ENCODE results near the gene CEP295NL.

Gene CEP295NL

DNA sequence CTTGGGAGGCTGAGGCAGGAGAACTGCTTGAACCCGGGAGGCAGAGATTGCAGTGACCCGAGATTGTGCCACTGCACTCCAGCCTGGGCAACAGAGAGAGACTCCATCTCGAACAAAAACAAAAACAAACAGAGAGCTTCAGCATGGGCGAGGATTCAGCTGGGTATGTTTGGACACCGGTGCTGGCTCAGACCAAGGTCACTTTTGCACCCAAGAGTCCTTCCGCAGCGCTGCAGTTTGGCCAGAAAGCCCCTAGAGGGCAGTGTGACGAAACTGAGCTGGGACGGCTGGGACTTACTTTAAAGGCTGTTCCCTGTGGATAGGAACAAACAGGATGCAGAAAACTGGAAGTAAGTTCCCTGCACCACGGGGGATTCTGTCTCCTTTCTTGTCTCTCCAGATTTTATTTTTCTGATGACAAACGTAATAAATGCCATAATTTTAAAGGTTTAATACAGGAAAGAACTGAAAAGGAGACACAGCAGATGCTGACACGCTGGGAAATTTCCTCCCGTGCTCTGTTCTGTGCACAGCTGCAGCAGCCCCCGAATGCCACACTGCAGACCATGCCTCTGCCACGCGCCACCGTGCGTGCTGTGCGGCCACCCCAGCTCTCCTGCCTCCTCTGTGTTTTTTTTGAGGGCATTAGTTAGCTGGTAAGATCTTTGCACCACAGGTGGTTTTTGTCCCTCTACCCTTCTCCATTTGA is 37.2 kb downstream of the CEP295NL start:
- DNase-seq (ENCODE audit: insufficient read length) = no peak
- no peak for FAIRE-seq
- no peak for TF ChIP-seq TAF1 (IDR thresholded peaks at IDR 0.05; ENCODE audit: borderline replicate concordance, low read depth, low read length)
- no peak for TF ChIP-seq POLR2AphosphoS5 (IDR thresholded peaks at IDR 0.05; ENCODE audit: low read depth, low read length)
- no peak for TF ChIP-seq POLR2A (IDR thresholded peaks at IDR 0.05; ENCODE audit: low read depth, low read length)

DNA sequence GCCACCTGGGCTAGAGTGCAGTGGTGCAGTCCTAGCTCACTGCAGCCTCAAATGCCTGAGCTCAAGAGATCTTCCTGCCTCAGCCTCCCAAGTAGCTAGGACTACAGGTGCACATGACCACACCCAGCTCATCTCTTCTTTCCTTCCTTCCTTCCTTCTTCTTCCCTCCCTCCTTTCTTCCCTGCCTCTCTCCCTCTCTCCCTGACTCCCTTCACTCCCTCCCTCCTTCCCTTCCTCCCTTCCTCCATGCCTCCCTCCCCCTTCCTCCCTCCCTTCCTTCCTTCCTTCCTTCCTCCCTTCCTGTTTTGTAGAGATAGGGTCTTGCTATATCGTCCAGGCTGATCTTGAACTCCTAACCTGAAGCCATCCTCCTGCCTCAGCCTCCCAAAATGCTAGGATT is 38.9 kb downstream of the CEP295NL start:
- TF ChIP-seq TAF1 (IDR thresholded peaks at IDR 0.05; ENCODE audit: borderline replicate concordance, low read depth, low read length) (no peak), POLR2AphosphoS5 (IDR thresholded peaks at IDR 0.05; ENCODE audit: low read depth, low read length) (no peak), POLR2A (IDR thresholded peaks at IDR 0.05; ENCODE audit: low read depth, low read length) (no peak)
- FAIRE-seq (no peak), DNase-seq (ENCODE audit: insufficient read length) (no peak)

DNA sequence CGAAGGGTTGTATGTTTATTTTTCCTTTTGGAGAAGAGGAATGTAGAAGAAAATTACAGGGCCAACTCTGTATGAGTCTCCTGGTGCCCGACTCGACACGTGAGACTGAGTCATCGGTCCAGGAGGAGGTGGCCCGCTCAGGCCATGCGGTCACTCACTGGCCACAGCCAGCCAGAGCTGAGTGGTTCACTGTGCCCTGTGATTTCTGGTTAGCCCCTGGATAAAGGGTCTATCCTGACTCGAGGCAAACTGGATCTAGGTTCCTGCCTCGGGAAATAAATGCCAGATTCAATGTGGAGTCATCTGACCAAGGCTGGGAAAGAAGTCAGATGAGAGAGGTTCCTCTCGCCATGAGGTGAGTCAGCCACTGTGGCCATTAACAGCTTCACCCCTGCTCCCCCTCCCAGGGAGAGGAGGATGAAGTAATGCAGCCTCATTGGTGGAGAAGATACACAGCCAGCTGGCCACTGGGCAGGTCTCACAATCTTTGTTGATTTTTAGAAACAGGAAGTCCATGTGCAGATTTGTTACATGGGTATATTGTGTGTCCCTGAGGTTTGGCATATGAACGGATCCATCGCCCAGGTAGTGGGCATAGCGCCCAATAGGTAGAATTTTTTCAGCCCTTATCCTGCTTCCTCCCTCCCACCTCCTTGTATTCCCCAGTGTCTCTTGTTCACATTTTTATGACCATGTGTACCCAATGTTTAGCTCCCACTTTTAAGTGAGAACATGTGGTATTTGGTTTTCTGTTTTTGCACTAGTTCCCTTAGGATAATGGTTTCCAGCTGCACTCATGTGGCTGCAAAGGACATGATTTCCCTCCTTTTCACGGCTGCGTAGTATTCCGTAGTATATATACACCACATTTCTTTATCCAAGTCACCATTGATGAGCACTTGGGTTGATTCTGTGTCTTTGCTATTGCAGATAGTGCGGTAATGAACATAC is 40.7 kb downstream of the CEP295NL start:
- no peak for TF ChIP-seq POLR2AphosphoS5 (IDR thresholded peaks at IDR 0.05; ENCODE audit: low read depth, low read length)
- no peak for TF ChIP-seq TAF1 (IDR thresholded peaks at IDR 0.05; ENCODE audit: borderline replicate concordance, low read depth, low read length)
- no peak for DNase-seq (ENCODE audit: insufficient read length)
- FAIRE-seq = no peak

DNA sequence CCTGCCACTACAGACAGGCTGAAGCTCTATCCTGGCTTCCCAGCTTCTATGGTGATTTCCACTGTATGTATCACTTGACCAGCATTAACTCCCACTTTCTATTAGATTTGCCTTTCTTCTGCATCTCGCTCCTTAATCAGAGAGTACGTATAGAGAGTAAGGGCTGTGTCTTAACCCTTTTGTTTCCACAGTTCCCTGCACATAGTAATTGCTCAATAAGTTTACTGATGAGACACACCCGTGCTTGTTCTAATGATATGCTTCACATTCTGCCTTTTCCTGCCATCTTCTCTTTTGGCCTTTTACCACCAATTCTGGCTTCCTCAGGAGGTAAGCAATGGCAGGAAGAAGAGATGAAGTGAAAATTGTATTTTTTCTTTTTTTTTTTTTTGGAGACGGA is 41.8 kb downstream of the CEP295NL start:
- FAIRE-seq (no peak), DNase-seq (ENCODE audit: insufficient read length) (no peak)
- TF ChIP-seq POLR2AphosphoS5 (IDR thresholded peaks at IDR 0.05; ENCODE audit: low read depth, low read length) = no peak
- TF ChIP-seq TAF1 (IDR thresholded peaks at IDR 0.05; ENCODE audit: borderline replicate concordance, low read depth, low read length) = no peak
- TF ChIP-seq POLR2A (IDR thresholded peaks at IDR 0.05; ENCODE audit: low read depth, low read length) = no peak

DNA sequence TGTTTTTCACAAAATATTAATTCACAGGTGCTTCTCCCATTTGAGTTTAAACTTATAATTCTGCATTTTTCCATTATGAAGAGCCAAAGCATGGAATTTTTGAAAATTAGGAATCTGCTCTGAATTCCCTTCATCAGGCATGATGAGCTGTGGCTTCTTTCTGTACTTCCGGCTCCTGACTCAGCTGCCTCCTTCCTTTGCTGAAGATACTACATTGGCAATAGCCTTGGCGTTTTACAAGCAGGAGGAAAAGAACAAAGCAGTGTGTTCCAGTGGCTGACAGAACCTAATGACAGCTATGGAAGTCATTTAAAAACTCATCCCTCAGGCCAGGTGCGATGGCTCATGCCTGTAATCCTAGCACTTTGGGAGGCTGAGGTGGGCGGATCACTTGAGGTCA is 44.0 kb downstream of the CEP295NL start:
- no peak for FAIRE-seq
- TF ChIP-seq POLR2A (IDR thresholded peaks at IDR 0.05; ENCODE audit: low read depth, low read length) (no peak), TAF1 (IDR thresholded peaks at IDR 0.05; ENCODE audit: borderline replicate concordance, low read depth, low read length) (no peak), POLR2AphosphoS5 (IDR thresholded peaks at IDR 0.05; ENCODE audit: low read depth, low read length) (no peak)

DNA sequence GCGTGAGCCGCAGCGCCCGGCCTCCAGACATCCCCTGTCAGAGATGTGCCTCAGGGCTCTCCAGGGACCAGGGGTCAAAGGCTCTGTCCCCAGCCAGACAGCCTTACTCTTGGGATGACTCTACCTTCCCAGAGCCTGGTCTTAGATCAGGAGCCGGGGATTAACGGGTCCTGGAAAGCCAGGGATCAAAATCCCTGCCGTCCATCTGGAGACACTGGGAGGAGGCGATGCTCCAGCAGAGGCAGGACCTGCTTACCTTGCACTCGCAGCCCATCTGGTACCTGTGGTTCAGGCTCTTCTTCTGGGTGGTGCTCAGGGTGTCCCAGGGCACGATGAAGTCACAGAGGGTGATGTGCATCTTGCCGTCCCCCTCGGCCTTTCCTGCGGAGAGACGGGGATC is 45.7 kb downstream of the CEP295NL start:
- TF ChIP-seq TAF1 (IDR thresholded peaks at IDR 0.05; ENCODE audit: borderline replicate concordance, low read depth, low read length) (no peak), POLR2AphosphoS5 (IDR thresholded peaks at IDR 0.05; ENCODE audit: low read depth, low read length) (no peak), POLR2A (IDR thresholded peaks at IDR 0.05; ENCODE audit: low read depth, low read length) (no peak)
- no peak for FAIRE-seq
- DNase-seq (ENCODE audit: insufficient read length) = no peak

More for the DNA sequence above, 44.0 kb downstream of the CEP295NL start:
- no peak for DNase-seq (ENCODE audit: insufficient read length)

DNA sequence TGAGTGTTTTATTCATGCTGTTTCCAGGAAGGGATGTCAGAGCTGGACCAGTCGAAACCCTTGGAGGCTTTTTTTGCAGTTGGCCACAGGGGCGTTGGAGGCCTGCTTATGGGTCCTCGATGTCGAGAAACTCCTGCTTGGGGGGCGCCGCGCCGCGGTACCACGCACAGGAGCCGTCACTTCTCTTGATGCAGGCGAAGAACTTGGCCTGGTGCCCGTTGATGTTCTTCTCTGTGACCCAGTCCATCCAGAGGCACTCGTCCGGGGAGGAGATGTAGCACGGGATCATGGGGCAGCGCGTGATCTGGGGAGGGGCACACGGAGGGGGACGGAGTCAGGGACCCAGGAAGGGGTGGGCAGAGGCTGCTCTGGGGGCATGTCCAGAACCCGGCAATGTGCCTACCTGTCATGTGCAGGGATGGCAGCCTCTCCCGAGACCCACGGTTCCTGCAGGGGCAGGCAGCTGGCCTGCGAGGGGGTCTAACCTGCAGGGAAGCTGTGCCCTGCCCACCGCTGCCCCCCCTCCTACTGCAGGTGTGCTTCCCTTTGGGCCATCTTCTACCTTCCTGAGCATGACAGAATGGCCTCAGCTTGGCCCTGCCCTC is 47.3 kb downstream of the CEP295NL start:
- no peak for TF ChIP-seq POLR2AphosphoS5 (IDR thresholded peaks at IDR 0.05; ENCODE audit: low read depth, low read length)
- TF ChIP-seq POLR2A (IDR thresholded peaks at IDR 0.05; ENCODE audit: low read depth, low read length) = no peak
- no peak for TF ChIP-seq TAF1 (IDR thresholded peaks at IDR 0.05; ENCODE audit: borderline replicate concordance, low read depth, low read length)
- FAIRE-seq (no peak), DNase-seq (ENCODE audit: insufficient read length) (no peak)

DNA sequence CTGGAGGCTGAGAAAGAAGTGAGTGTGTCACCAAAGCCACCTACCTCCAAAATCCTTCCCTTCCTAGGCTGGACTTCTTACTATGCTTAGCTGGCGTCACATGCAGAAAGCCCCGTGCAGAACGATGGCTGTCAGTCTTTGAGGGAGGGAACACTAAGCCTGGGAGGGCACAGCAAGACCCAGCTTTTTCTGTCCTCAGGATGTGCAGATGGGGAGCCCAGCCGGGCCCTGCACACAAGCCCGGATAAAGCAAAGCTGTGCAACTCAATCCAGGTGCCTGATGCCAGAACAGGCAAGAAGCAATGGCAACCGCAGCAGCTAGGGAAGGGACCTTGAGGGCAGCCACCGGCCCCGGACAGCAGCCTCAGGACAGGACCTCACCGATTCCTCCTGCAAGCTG is 48.5 kb downstream of the CEP295NL start:
- TF ChIP-seq TAF1 (IDR thresholded peaks at IDR 0.05; ENCODE audit: borderline replicate concordance, low read depth, low read length) = no peak
- TF ChIP-seq POLR2AphosphoS5 (IDR thresholded peaks at IDR 0.05; ENCODE audit: low read depth, low read length) = no peak
- no peak for TF ChIP-seq POLR2A (IDR thresholded peaks at IDR 0.05; ENCODE audit: low read depth, low read length)
- FAIRE-seq (no peak), DNase-seq (ENCODE audit: insufficient read length) (no peak)

DNA sequence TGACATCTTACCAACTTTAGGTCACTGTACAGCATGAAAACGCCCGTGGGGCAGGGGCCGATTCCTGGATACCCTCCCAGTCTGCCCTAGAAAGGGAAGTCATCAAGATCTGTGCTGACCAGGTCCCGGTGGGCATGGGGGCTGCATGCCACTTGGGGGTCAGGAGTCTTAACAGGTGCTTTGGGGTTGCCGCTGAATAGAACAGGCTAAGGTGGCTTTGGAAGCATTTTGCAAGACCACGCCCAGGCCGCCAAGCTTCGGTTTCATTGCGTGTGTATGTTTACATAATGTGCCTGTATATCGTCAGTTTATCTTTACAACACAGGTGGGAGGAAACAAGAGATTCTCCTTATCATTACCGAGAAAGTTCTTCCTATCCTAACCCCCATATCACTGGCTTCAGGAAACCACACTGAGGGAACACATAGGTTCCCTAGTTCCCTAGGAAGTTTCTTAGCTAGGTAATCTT is 49.0 kb downstream of the CEP295NL start:
- FAIRE-seq = no peak
- DNase-seq (ENCODE audit: insufficient read length) = no peak
- TF ChIP-seq POLR2AphosphoS5 (IDR thresholded peaks at IDR 0.05; ENCODE audit: low read depth, low read length) (no peak), TAF1 (IDR thresholded peaks at IDR 0.05; ENCODE audit: borderline replicate concordance, low read depth, low read length) (no peak), POLR2A (IDR thresholded peaks at IDR 0.05; ENCODE audit: low read depth, low read length) (no peak)

DNA sequence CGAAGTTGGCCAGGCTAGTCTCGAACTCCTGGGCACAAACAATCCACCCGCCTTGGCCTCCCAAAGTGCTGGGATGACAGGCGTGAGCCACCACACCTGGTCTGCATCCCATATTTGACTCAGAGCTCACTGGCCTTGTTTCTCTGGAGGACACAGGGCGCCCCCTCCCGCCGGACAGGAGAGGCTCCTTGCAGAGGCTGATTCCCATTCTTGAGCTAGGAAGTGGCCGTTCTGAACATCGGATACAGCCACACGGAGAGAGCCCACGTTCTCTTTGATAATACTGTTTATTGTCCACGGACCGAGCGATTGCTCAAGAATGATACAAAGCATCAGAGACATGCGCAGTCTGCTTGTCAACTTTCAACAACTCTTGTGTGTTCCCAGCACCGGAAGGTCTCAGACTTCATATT is 50.3 kb downstream of the CEP295NL start:
- FAIRE-seq = no peak
- TF ChIP-seq POLR2A (IDR thresholded peaks at IDR 0.05; ENCODE audit: low read depth, low read length) (no peak), POLR2AphosphoS5 (IDR thresholded peaks at IDR 0.05; ENCODE audit: low read depth, low read length) (no peak), TAF1 (IDR thresholded peaks at IDR 0.05; ENCODE audit: borderline replicate concordance, low read depth, low read length) (no peak)
- no peak for DNase-seq (ENCODE audit: insufficient read length)

DNA sequence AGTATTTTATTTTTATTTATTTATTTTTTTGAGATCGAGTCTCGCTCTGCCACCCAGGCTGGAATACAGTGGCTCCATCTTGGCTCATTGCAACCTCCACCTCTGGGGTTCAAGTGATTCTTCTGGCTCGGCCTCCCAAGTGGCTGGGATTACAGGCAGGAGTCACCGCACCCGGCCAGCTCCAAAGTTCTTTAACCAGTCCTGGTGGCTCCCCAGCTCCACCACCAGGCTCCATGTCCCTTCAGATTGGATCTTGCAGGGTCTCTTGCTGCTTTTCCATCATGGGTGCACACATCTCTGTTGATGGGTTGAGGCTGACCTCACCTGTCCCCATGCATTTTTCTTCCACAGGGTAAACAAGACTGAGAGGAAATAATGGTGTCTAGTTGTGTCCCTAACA is 54.0 kb downstream of the CEP295NL start:
- FAIRE-seq = no peak
- no peak for TF ChIP-seq TAF1 (IDR thresholded peaks at IDR 0.05; ENCODE audit: borderline replicate concordance, low read depth, low read length)
- TF ChIP-seq POLR2AphosphoS5 (IDR thresholded peaks at IDR 0.05; ENCODE audit: low read depth, low read length) = no peak
- no peak for DNase-seq (ENCODE audit: insufficient read length)
